ENCODE results near the gene EXOC2. TPM values are rescaled to one million over a fixed set of nuclear protein-coding genes. Genes with fewer than 3 reads are reported as not detected.
"Not testable (repeated sequence)": the region's sequence is repeated elsewhere in the genome, so short reads cannot be mapped to it uniquely, and the experiment has no call there.

The EXOC2 gene
- total RNA-seq, 4 donors from 2014 or later, result 7.6 to 22.5 (median 20.2) TPM

DNA sequence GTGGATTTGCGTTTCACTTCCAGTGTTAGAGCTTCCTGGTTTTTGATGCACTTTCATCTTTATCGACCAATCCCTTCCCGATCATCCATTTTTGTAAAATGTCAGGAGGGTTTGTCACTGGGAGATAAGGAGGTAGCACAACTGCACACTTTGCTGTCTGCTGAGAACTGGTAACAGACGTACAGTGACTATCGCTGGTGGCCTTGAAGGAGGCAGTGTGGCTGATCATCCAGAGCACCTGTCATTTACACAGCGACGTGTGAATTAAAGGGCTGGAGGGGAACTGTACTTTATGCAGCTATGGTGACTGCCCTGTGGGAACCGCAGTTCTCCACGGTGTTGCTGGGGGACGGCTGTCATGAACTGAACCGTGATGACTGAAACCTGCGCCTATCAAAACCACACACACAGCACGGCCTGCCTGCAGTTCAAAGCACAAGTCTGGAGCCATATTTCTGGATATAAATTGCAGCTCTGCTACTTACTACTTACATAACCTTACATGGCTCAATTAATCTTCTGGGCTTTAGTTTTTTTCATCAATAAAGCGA lies 86.0 kb downstream of the EXOC2 start:
- intact Hi-C loops (cut with DNase I; ENCODE audit: low total_unique reads), result no loop called here
- no peaks in the 10 kb centered on the region for H3K9me3 ChIP-seq
- no peak for TF ChIP-seq POLR2AphosphoS5 (IDR thresholded peaks at IDR 0.05)
- no peak for TF ChIP-seq POLR2A (IDR thresholded peaks at IDR 0.05)
- TF ChIP-seq EP300 (IDR thresholded peaks at IDR 0.05; ENCODE audit: low read depth), result no peak
- TF ChIP-seq, protein P1, sequence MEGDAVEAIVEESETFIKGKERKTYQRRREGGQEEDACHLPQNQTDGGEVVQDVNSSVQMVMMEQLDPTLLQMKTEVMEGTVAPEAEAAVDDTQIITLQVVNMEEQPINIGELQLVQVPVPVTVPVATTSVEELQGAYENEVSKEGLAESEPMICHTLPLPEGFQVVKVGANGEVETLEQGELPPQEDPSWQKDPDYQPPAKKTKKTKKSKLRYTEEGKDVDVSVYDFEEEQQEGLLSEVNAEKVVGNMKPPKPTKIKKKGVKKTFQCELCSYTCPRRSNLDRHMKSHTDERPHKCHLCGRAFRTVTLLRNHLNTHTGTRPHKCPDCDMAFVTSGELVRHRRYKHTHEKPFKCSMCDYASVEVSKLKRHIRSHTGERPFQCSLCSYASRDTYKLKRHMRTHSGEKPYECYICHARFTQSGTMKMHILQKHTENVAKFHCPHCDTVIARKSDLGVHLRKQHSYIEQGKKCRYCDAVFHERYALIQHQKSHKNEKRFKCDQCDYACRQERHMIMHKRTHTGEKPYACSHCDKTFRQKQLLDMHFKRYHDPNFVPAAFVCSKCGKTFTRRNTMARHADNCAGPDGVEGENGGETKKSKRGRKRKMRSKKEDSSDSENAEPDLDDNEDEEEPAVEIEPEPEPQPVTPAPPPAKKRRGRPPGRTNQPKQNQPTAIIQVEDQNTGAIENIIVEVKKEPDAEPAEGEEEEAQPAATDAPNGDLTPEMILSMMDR (IDR thresholded peaks at IDR 0.05), result no peak
- H3K27me3 ChIP-seq, result no peaks in the 10 kb centered on the region
- H3K36me3 ChIP-seq, result peaks cover 0 to 6% (median 0%) of the 10 kb centered on the region in 4 donors
- no peak for DNase-seq
- no peaks in the 10 kb centered on the region for H3K4me1 ChIP-seq
- 94 to 95% methylated on average over 4 to 14 of the region's 14 CpGs for WGBS, 2 donors (ENCODE audit: low coverage in 1 of 2)
- no peak overlapping the region for H3K27ac ChIP-seq
- in situ Hi-C loops (cut with MboI; ENCODE audit: low pct_ligation_motif_present in 1 of 4, low pct_unique_long_range_greater_than_20kb in 1 of 4, low sequenced_read_pairs in 3 of 4), result no loop called here
- no peak overlapping the region for H3K4me3 ChIP-seq

DNA sequence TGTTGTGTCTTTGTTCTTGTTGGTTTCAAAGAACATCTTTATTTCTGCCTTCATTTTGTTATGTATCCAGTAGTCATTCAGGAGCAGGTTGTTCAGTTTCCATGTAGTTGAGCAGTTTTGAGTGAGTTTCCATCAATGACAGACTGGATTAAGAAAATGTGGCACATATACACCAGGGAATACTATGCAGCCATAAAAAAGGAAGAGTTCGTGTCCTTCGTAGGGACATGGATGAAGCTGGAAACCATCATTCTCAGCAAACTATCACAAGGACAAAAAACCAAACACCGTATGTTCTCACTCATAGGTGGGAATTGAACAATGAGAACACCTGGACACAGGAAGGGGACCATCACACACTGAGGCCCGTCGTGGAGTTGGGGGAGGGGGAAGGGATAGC lies 87.0 kb downstream of the EXOC2 start:
- H3K4me1 ChIP-seq; H3K9me3 ChIP-seq; in situ Hi-C loops (cut with MboI; ENCODE audit: low pct_ligation_motif_present in 1 of 4, low pct_unique_long_range_greater_than_20kb in 1 of 4, low sequenced_read_pairs in 3 of 4); intact Hi-C loops (cut with DNase I; ENCODE audit: low total_unique reads); H3K36me3 ChIP-seq; DNase-seq; H3K27me3 ChIP-seq; H3K4me3 ChIP-seq; H3K27ac ChIP-seq: not testable (repeated sequence)
- 85% methylated on average over 5 of the region's 5 CpGs; no CpG with 5 or more reads in 1 of the 2 donors for WGBS, 2 donors (ENCODE audit: low coverage in 1 of 2)

DNA sequence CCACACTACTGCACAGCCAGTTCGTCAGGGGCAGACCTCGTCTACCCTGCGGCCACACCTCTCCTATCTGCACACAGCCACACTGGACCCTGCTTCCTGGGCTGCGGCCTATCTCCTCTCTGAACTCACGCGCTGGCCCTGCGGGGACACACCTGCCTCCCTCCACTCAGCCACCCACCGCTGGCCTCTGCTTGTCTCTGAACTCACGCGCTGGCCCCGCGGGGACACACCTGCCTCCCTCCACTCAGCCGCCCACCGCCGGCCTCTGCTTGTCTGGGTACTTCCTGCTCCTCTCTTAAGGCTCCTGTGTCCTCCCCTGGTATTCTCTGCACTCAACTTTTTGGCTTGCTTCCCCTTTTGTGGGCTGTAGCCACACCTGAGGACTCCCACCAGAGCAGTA lies 88.4 kb downstream of the EXOC2 start:
- no peaks in the 10 kb centered on the region for H3K9me3 ChIP-seq
- no peak for DNase-seq
- TF ChIP-seq POLR2A (IDR thresholded peaks at IDR 0.05), result no peak
- TF ChIP-seq, protein P1 (IDR thresholded peaks at IDR 0.05), result no peak
- no peak for TF ChIP-seq EP300 (IDR thresholded peaks at IDR 0.05; ENCODE audit: low read depth)
- no peak for TF ChIP-seq POLR2AphosphoS5 (IDR thresholded peaks at IDR 0.05)
- H3K4me3 ChIP-seq, result no peak overlapping the region
- intact Hi-C loops (cut with DNase I; ENCODE audit: low total_unique reads), result no loop called here
- no peaks in the 10 kb centered on the region for H3K27me3 ChIP-seq
- no peak overlapping the region for H3K27ac ChIP-seq
- 91 to 95% methylated on average over 3 to 15 of the region's 15 CpGs for WGBS, 2 donors (ENCODE audit: low coverage in 1 of 2)
- in situ Hi-C loops (cut with MboI; ENCODE audit: low pct_ligation_motif_present in 1 of 4, low pct_unique_long_range_greater_than_20kb in 1 of 4, low sequenced_read_pairs in 3 of 4), result no loop called here
- no peaks in the 10 kb centered on the region for H3K4me1 ChIP-seq
- H3K36me3 ChIP-seq, result peaks cover 0 to 6% (median 0%) of the 10 kb centered on the region in 4 donors

DNA sequence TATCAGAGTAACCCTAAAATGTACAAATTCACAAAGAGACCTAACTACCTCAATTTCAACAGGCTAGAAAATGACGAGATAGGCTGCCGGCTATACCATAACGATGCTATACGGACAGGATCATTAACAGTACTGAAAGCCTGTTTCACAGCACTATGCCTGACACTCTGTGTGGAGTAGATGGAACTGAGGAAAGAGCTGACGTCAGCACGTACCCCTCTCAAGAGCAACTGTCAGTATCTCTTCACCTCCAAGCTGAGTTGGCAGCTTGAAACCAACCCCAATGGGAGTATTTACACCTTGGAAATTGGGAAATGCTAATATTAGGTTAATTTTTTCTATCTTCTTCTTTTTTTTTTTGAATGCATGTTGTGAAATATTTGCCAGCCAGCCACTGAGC lies 89.7 kb downstream of the EXOC2 start:
- intact Hi-C loops (cut with DNase I; ENCODE audit: low total_unique reads) (no loop called here), in situ Hi-C loops (cut with MboI; ENCODE audit: low pct_ligation_motif_present in 1 of 4, low pct_unique_long_range_greater_than_20kb in 1 of 4, low sequenced_read_pairs in 3 of 4) (no loop called here)
- DNase-seq, result no peak
- Histone ChIP-seq H3K4me1 (no peaks in the 10 kb centered on the region), H3K4me3 (no peak overlapping the region), H3K27me3 (no peaks in the 10 kb centered on the region), H3K9me3 (no peaks in the 10 kb centered on the region), H3K36me3 (peaks cover 0 to 4% (median 0%) of the 10 kb centered on the region in 4 donors), H3K27ac (peak overlapping the region in 1 of 4 donors; percentile 20)
- WGBS, 2 donors (ENCODE audit: low coverage in 1 of 2), result 88 to 97% methylated on average over 4 to 6 of the region's 6 CpGs
- TF ChIP-seq, protein P1 (IDR thresholded peaks at IDR 0.05), result no peak
- TF ChIP-seq POLR2AphosphoS5 (IDR thresholded peaks at IDR 0.05), result no peak
- no peak for TF ChIP-seq EP300 (IDR thresholded peaks at IDR 0.05; ENCODE audit: low read depth)
- no peak for TF ChIP-seq POLR2A (IDR thresholded peaks at IDR 0.05)

All from transverse colon (tissue), 4 donors.